WTC11 (cell line): Measurements from ENCODE around the gene CATSPERZ. TPM values are rescaled to one million over a fixed set of nuclear protein-coding genes. Genes with fewer than 3 reads are reported as not detected.

Experiments
- ATAC-seq: fragments of 200-7000 bp; cut with Tn5 transposase; 2 replicates; pipeline ENCODE4 v1.10.0; 2021; ENCODE audit warnings: mild to moderate bottlenecking, moderate library complexity
- CTCF ChIA-PET: fragments of 300-600 bp; sonication (Branson Sonifier 250); formaldehyde crosslinking; loops from one replicate; lab custom pipeline; 2021; ENCODE audit warnings: antibody characterized with exemption; lab: Charles Lee
- POLR2A ChIA-PET: fragments of 350-600 bp; sonication (Branson Sonifier 250); formaldehyde crosslinking; loops from one replicate; lab custom pipeline; 2021; ENCODE audit warnings: antibody characterized with exemption; lab: Charles Lee
- DNase-seq: peaks from one replicate; pipeline ENCODE4 v3.0.0; 2021; ENCODE audit warnings: low spot score
- H3K27ac Mint-ChIP-seq: 2 replicates; pipeline ENCODE4 v1.8.0; 2021; ENCODE audit warnings: mixed read lengths
- H3K27me3 Mint-ChIP-seq: 2 replicates; pipeline ENCODE4 v1.8.0; 2021; ENCODE audit warnings: low read depth, mild to moderate bottlenecking, moderate library complexity, mixed read lengths
- H3K36me3 Mint-ChIP-seq: 2 replicates; pipeline ENCODE4 v1.8.0; 2021; ENCODE audit warnings: mixed read lengths
- H3K4me1 Mint-ChIP-seq: 2 replicates; pipeline ENCODE4 v1.8.0; 2022; ENCODE audit warnings: mixed read lengths
- H3K4me3 Mint-ChIP-seq: 2 replicates; pipeline ENCODE4 v1.8.0; 2021; ENCODE audit warnings: mild to moderate bottlenecking, moderate library complexity, mixed read lengths
- H3K9me3 Mint-ChIP-seq: 2 replicates; pipeline ENCODE4 v1.8.0; 2021; ENCODE audit warnings: mixed read lengths
- CBFB ChIP-seq: sonication (generic); formaldehyde crosslinking; IDR thresholded peaks from 2 replicates; pipeline ENCODE4 v1.8.1; 2022; ENCODE audit warnings: mild to moderate bottlenecking, low read depth, missing genetic modification reagents
- CREB1 ChIP-seq: sonication (generic); formaldehyde crosslinking; IDR thresholded peaks from 2 replicates; pipeline ENCODE4 v1.8.0; 2023; ENCODE audit warnings: mild to moderate bottlenecking, missing genetic modification reagents
- EMX1 ChIP-seq: fragments of 250-450 bp; sonication (Bioruptor Pico); IDR thresholded peaks from 2 replicates; pipeline ENCODE4 v1.8.0; 2021; ENCODE audit warnings: mild to moderate bottlenecking
- FOXP1 ChIP-seq: sonication (generic); formaldehyde crosslinking; IDR thresholded peaks from 2 replicates; pipeline ENCODE4 v1.8.0; 2022; ENCODE audit warnings: missing genetic modification reagents, mild to moderate bottlenecking, moderate library complexity, borderline replicate concordance
- GABPB1 ChIP-seq: sonication (generic); formaldehyde crosslinking; IDR thresholded peaks from 2 replicates; pipeline ENCODE4 v1.8.1; 2023; ENCODE audit warnings: mild to moderate bottlenecking, missing genetic modification reagents
- GTF2I ChIP-seq: fragments of 250-450 bp; sonication (Bioruptor Pico); conservative IDR thresholded peaks from 2 replicates; pipeline ENCODE4 v1.4.0; 2021; ENCODE audit warnings: mild to moderate bottlenecking
- IRF2 ChIP-seq: sonication (generic); formaldehyde crosslinking; IDR thresholded peaks from 2 replicates; pipeline ENCODE4 v1.8.0; 2022; ENCODE audit warnings: low read depth, missing genetic modification reagents, borderline replicate concordance
- MYBL2 ChIP-seq: sonication (generic); formaldehyde crosslinking; IDR thresholded peaks from 2 replicates; pipeline ENCODE4 v1.8.1; 2023; ENCODE audit warnings: mild to moderate bottlenecking, moderate library complexity, missing genetic modification reagents
- NR1H2 ChIP-seq: sonication (generic); formaldehyde crosslinking; IDR thresholded peaks from 2 replicates; pipeline ENCODE4 v1.9.0; 2021; ENCODE audit warnings: mild to moderate bottlenecking, moderate library complexity, missing genetic modification reagents
- NR2C2 ChIP-seq: sonication (generic); formaldehyde crosslinking; IDR thresholded peaks from 2 replicates; pipeline ENCODE4 v1.8.0; 2022; ENCODE audit warnings: mild to moderate bottlenecking, missing genetic modification reagents
- OVOL2 ChIP-seq: fragments of 250-450 bp; sonication (Bioruptor Pico); IDR thresholded peaks from 2 replicates; pipeline ENCODE4 v1.9.0; 2021; ENCODE audit warnings: mild to moderate bottlenecking, borderline replicate concordance
- RELA ChIP-seq: sonication (generic); formaldehyde crosslinking; IDR thresholded peaks from 2 replicates; pipeline ENCODE4 v1.8.1; 2022; ENCODE audit warnings: missing genetic modification reagents, mild to moderate bottlenecking, borderline replicate concordance
- SP1 ChIP-seq: sonication (generic); formaldehyde crosslinking; conservative IDR thresholded peaks from 2 replicates; pipeline ENCODE4 v1.8.1; 2022; ENCODE audit warnings: missing genetic modification reagents
- ZNF219 ChIP-seq: sonication (generic); formaldehyde crosslinking; IDR thresholded peaks from 2 replicates; pipeline ENCODE4 v1.8.0; 2023; ENCODE audit warnings: missing genetic modification reagents, mild to moderate bottlenecking, borderline replicate concordance
- ZNF317 ChIP-seq: sonication (generic); formaldehyde crosslinking; IDR thresholded peaks from 2 replicates; pipeline ENCODE4 v1.8.1; 2023; ENCODE audit warnings: low read depth, mild to moderate bottlenecking, moderate library complexity, missing genetic modification reagents, borderline replicate concordance
- ZNF416 ChIP-seq: fragments of 250-450 bp; sonication (Bioruptor Pico); IDR thresholded peaks from 2 replicates; pipeline ENCODE4 v1.9.0; 2021; ENCODE audit warnings: mild to moderate bottlenecking, inconsistent platforms
- total RNA-seq: library from RNA; stranded (reverse); gene quantifications from 3 replicates; pipeline ENCODE4 v1.2.3, GENCODE V29; 2021
- TF ChIP-seq, protein P1 (sequence below): sonication (generic); formaldehyde crosslinking; IDR thresholded peaks from 2 replicates; pipeline ENCODE4 v1.8.0; 2022; ENCODE audit warnings: mild to moderate bottlenecking, missing genetic modification reagents
- TF ChIP-seq, protein P2 (sequence below): fragments of 250-450 bp; sonication (Bioruptor Pico); IDR thresholded peaks from 2 replicates; pipeline ENCODE4 v1.9.0; 2021; ENCODE audit warnings: mild to moderate bottlenecking
- TF ChIP-seq, protein P3 (sequence below): sonication (generic); formaldehyde crosslinking; IDR thresholded peaks from 2 replicates; pipeline ENCODE4 v1.8.1; 2023; ENCODE audit warnings: mild to moderate bottlenecking, missing genetic modification reagents, moderate library complexity
- TF ChIP-seq, protein P4 (sequence below): fragments of 200-600 bp; IDR thresholded peaks from 2 replicates; pipeline ENCODE4 v1.8.0; 2022; ENCODE audit warnings: antibody characterized with exemption
- TF ChIP-seq, protein P5 (sequence below): sonication (generic); formaldehyde crosslinking; IDR thresholded peaks from 2 replicates; pipeline ENCODE4 v1.8.1; 2022; ENCODE audit warnings: mild to moderate bottlenecking, missing genetic modification reagents, moderate library complexity, borderline replicate concordance
- TF ChIP-seq, protein P6 (sequence below): sonication (generic); formaldehyde crosslinking; IDR thresholded peaks from 2 replicates; pipeline ENCODE4 v1.8.0; 2022; ENCODE audit warnings: missing genetic modification reagents
- TF ChIP-seq, protein P7 (sequence below): sonication (generic); formaldehyde crosslinking; IDR thresholded peaks from 2 replicates; pipeline ENCODE4 v1.8.1; 2022; ENCODE audit warnings: low read depth, mild to moderate bottlenecking, moderate library complexity, missing genetic modification reagents, borderline replicate concordance

CATSPERZ gene
- total RNA-seq, 1 experiment from 2014 or later, result 2.5 TPM

DNA sequence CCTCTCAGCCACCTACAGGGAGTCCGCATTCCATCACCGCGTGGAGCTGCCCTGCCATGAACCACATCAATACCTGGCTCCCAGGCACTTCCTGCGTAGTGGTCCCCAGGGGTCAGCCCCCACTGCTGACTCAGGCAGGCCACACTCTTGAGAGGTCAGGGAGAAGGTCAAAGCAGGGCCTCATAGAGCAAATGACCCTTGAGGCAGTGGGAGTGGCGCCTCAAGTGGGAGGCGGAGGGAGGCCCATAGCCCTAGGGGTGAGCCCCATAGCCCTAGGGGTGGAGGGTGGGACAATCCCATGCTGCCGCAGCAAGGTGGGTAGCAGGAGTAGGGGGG lies 22.7 kb downstream of the CATSPERZ start:
- DNase-seq (no peak), ATAC-seq (no peak)
- Mint-ChIP-seq H3K27me3 (peaks cover 7% of the 10 kb centered on the region; the same call in 1 of the 2 replicates), H3K27ac (no peak overlapping the region), H3K4me3 (no peak overlapping the region), H3K9me3 (0 out of 2 replicates have a peak, but pooled peaks cover 3% of the 10 kb centered on the region), H3K36me3 (peaks cover 15% of the 10 kb centered on the region), H3K4me1 (peaks cover 13% of the 10 kb centered on the region)
- TF ChIP-seq NR2C2 (CRISPR knock-in tag) (no peak), OVOL2 (CRISPR knock-in tag) (no peak), GTF2I (CRISPR knock-in tag) (no peak), ZNF317 (no peak), ZNF219 (CRISPR knock-in tag) (no peak), CBFB (CRISPR knock-in tag) (no peak), ZNF416 (CRISPR knock-in tag) (no peak)
- TF ChIP-seq, protein P1, sequence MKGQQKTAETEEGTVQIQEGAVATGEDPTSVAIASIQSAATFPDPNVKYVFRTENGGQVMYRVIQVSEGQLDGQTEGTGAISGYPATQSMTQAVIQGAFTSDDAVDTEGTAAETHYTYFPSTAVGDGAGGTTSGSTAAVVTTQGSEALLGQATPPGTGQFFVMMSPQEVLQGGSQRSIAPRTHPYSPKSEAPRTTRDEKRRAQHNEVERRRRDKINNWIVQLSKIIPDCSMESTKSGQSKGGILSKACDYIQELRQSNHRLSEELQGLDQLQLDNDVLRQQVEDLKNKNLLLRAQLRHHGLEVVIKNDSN (CRISPR knock-in tag), result no peak
- TF ChIP-seq, protein P2, sequence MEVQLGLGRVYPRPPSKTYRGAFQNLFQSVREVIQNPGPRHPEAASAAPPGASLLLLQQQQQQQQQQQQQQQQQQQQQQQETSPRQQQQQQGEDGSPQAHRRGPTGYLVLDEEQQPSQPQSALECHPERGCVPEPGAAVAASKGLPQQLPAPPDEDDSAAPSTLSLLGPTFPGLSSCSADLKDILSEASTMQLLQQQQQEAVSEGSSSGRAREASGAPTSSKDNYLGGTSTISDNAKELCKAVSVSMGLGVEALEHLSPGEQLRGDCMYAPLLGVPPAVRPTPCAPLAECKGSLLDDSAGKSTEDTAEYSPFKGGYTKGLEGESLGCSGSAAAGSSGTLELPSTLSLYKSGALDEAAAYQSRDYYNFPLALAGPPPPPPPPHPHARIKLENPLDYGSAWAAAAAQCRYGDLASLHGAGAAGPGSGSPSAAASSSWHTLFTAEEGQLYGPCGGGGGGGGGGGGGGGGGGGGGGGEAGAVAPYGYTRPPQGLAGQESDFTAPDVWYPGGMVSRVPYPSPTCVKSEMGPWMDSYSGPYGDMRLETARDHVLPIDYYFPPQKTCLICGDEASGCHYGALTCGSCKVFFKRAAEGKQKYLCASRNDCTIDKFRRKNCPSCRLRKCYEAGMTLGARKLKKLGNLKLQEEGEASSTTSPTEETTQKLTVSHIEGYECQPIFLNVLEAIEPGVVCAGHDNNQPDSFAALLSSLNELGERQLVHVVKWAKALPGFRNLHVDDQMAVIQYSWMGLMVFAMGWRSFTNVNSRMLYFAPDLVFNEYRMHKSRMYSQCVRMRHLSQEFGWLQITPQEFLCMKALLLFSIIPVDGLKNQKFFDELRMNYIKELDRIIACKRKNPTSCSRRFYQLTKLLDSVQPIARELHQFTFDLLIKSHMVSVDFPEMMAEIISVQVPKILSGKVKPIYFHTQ (CRISPR knock-in tag), result no peak
- TF ChIP-seq, protein P3, sequence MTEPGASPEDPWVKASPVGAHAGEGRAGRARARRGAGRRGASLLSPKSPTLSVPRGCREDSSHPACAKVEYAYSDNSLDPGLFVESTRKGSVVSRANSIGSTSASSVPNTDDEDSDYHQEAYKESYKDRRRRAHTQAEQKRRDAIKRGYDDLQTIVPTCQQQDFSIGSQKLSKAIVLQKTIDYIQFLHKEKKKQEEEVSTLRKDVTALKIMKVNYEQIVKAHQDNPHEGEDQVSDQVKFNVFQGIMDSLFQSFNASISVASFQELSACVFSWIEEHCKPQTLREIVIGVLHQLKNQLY (CRISPR knock-in tag), result no peak
- TF ChIP-seq, protein P4, sequence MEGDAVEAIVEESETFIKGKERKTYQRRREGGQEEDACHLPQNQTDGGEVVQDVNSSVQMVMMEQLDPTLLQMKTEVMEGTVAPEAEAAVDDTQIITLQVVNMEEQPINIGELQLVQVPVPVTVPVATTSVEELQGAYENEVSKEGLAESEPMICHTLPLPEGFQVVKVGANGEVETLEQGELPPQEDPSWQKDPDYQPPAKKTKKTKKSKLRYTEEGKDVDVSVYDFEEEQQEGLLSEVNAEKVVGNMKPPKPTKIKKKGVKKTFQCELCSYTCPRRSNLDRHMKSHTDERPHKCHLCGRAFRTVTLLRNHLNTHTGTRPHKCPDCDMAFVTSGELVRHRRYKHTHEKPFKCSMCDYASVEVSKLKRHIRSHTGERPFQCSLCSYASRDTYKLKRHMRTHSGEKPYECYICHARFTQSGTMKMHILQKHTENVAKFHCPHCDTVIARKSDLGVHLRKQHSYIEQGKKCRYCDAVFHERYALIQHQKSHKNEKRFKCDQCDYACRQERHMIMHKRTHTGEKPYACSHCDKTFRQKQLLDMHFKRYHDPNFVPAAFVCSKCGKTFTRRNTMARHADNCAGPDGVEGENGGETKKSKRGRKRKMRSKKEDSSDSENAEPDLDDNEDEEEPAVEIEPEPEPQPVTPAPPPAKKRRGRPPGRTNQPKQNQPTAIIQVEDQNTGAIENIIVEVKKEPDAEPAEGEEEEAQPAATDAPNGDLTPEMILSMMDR, result no peak
- ChIA-PET POLR2A (interaction anchor here (2.9 kb wide), 1 partner anchor 18 kb away, joined by 11 read pairs; no protein-coding TSS in a partner anchor), CTCF (interaction anchor here (1.9 to 4.9 kb wide), 3 partner anchors 9 to 33 kb away, joined by 10 to 48 read pairs (median 38); no protein-coding TSS in a partner anchor)

DNA sequence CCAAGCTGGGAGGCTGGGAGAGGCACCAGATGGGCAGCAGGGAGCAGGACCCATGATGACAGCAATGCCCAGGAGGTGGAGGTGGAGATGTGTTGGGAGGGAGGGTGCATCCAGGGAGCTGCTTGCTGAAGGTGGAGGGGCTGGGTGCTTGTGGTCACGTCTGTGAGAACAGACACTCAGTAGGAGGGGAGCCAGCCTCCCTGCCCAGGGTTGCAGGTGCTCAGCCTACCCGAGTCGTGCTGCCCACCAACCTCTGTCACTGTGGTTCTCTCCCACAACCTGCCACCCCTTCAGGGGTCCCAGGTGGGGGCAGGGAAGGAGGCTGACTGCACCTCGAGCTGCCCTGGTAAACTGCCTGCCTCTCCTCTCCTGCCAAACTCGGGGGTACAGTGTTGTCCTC lies 23.2 kb downstream of the CATSPERZ start:
- Mint-ChIP-seq H3K27ac (peak overlapping the region; percentile 77; the same call in 1 of the 2 replicates), H3K36me3 (peaks cover 15% of the 10 kb centered on the region), H3K4me1 (peaks cover 13% of the 10 kb centered on the region), H3K9me3 (0 out of 2 replicates have a peak, but pooled peaks cover 3% of the 10 kb centered on the region), H3K4me3 (no peak overlapping the region), H3K27me3 (peaks cover 9% of the 10 kb centered on the region; the same call in 1 of the 2 replicates)
- ChIA-PET POLR2A (interaction anchor here (2.9 kb wide), 1 partner anchor 18 kb away, joined by 11 read pairs; no protein-coding TSS in a partner anchor), CTCF (interaction anchor here (1.9 to 4.9 kb wide), 3 partner anchors 8 to 32 kb away, joined by 10 to 48 read pairs (median 38); no protein-coding TSS in a partner anchor)
- ATAC-seq, result no peak
- DNase-seq, result no peak
- TF ChIP-seq IRF2 (CRISPR knock-in tag) (no peak), GABPB1 (CRISPR knock-in tag) (no peak), CREB1 (no peak), NR1H2 (CRISPR knock-in tag) (no peak), RELA (no peak), NR2C2 (CRISPR knock-in tag) (no peak), EMX1 (CRISPR knock-in tag) (no peak), SP1 (no peak), MYBL2 (CRISPR knock-in tag) (no peak), FOXP1 (CRISPR knock-in tag) (no peak)
- TF ChIP-seq, protein P5, sequence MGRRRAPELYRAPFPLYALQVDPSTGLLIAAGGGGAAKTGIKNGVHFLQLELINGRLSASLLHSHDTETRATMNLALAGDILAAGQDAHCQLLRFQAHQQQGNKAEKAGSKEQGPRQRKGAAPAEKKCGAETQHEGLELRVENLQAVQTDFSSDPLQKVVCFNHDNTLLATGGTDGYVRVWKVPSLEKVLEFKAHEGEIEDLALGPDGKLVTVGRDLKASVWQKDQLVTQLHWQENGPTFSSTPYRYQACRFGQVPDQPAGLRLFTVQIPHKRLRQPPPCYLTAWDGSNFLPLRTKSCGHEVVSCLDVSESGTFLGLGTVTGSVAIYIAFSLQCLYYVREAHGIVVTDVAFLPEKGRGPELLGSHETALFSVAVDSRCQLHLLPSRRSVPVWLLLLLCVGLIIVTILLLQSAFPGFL (CRISPR knock-in tag), result no peak
- TF ChIP-seq, protein P6, sequence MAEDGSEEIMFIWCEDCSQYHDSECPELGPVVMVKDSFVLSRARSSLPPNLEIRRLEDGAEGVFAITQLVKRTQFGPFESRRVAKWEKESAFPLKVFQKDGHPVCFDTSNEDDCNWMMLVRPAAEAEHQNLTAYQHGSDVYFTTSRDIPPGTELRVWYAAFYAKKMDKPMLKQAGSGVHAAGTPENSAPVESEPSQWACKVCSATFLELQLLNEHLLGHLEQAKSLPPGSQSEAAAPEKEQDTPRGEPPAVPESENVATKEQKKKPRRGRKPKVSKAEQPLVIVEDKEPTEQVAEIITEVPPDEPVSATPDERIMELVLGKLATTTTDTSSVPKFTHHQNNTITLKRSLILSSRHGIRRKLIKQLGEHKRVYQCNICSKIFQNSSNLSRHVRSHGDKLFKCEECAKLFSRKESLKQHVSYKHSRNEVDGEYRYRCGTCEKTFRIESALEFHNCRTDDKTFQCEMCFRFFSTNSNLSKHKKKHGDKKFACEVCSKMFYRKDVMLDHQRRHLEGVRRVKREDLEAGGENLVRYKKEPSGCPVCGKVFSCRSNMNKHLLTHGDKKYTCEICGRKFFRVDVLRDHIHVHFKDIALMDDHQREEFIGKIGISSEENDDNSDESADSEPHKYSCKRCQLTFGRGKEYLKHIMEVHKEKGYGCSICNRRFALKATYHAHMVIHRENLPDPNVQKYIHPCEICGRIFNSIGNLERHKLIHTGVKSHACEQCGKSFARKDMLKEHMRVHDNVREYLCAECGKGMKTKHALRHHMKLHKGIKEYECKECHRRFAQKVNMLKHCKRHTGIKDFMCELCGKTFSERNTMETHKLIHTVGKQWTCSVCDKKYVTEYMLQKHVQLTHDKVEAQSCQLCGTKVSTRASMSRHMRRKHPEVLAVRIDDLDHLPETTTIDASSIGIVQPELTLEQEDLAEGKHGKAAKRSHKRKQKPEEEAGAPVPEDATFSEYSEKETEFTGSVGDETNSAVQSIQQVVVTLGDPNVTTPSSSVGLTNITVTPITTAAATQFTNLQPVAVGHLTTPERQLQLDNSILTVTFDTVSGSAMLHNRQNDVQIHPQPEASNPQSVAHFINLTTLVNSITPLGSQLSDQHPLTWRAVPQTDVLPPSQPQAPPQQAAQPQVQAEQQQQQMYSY (CRISPR knock-in tag), result no peak
- TF ChIP-seq, protein P7, sequence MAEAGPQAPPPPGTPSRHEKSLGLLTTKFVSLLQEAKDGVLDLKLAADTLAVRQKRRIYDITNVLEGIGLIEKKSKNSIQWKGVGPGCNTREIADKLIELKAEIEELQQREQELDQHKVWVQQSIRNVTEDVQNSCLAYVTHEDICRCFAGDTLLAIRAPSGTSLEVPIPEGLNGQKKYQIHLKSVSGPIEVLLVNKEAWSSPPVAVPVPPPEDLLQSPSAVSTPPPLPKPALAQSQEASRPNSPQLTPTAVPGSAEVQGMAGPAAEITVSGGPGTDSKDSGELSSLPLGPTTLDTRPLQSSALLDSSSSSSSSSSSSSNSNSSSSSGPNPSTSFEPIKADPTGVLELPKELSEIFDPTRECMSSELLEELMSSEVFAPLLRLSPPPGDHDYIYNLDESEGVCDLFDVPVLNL (CRISPR knock-in tag), result no peak
